A549 (cell line): ENCODE results near the gene SST.

Source experiments
- CEBPB ChIP-seq, 2 experiments: fragments of >200 bp in 1 of 2; sonication (Bioruptor Twin) in 1 of 2; formaldehyde crosslinking in 1 of 2; IDR thresholded peaks; 2 replicates each; pipeline ENCODE4 v1.6.1; 2012 to 2016
- JUNB ChIP-seq: fragments of >200 bp; sonication (Bioruptor Twin); formaldehyde crosslinking; IDR thresholded peaks from 2 replicates; pipeline ENCODE4 v1.6.1; 2016
- POLR2A ChIP-seq: IDR thresholded peaks from 2 replicates; pipeline ENCODE4 v1.6.1; 2012; ENCODE audit warnings: mild to moderate bottlenecking, low read length
- RCOR1 ChIP-seq: fragments of 150-350 bp; IDR thresholded peaks from 2 replicates; pipeline ENCODE4 v1.6.1; 2014; ENCODE audit warnings: antibody characterized with exemption, low read length, low read depth
- TF ChIP-seq, protein P1 (sequence below): fragments of >200 bp; sonication (Bioruptor Twin); formaldehyde crosslinking; IDR thresholded peaks from 3 replicates; pipeline ENCODE4 v1.5.1; 2016
- TF ChIP-seq, protein P2 (sequence below): fragments of 450-650 bp; IDR thresholded peaks from 2 replicates; pipeline ENCODE4 v1.6.1; 2014; ENCODE audit warnings: antibody characterized with exemption
- TF ChIP-seq, protein P3 (sequence below): IDR thresholded peaks from 2 replicates; pipeline ENCODE4 v1.6.1; 2012
- TF ChIP-seq, protein P4 (sequence below): fragments of 200-600 bp; sonication (generic); IDR thresholded peaks from 2 replicates; pipeline ENCODE4 v1.6.1; 2016; ENCODE audit warnings: antibody characterized with exemption, mild to moderate bottlenecking, moderate library complexity

DNA sequence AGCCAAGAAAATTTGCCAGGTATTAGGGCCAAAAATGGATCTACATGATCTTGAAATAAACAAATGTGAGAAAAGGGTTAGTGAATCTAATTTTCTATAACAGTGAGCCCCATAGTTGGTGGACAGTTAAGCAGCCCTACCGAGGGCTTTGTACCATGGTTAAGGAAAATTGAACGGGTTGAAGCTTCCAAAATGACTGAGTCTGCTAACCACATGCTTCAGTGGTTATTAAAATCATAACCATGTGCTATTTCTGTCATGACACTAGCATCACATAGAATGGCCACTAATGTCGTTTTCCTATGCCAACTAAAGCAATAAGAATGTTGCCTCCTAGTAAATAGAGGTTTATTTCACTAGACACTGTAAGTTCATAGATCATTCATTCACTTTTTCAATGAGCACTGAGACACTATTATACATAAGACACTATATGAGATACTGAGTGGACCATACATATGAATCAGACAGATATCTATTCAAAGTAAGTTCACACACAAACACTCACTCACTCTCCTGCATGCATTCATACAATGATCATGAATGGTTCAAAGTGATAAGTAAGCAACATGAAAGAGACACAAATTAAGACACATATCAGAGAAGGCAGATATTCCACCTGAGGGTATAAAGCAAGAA is 4.3 kb downstream of the SST start:
- TF ChIP-seq, protein P1, sequence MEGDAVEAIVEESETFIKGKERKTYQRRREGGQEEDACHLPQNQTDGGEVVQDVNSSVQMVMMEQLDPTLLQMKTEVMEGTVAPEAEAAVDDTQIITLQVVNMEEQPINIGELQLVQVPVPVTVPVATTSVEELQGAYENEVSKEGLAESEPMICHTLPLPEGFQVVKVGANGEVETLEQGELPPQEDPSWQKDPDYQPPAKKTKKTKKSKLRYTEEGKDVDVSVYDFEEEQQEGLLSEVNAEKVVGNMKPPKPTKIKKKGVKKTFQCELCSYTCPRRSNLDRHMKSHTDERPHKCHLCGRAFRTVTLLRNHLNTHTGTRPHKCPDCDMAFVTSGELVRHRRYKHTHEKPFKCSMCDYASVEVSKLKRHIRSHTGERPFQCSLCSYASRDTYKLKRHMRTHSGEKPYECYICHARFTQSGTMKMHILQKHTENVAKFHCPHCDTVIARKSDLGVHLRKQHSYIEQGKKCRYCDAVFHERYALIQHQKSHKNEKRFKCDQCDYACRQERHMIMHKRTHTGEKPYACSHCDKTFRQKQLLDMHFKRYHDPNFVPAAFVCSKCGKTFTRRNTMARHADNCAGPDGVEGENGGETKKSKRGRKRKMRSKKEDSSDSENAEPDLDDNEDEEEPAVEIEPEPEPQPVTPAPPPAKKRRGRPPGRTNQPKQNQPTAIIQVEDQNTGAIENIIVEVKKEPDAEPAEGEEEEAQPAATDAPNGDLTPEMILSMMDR: no peak
- TF ChIP-seq, protein P2, sequence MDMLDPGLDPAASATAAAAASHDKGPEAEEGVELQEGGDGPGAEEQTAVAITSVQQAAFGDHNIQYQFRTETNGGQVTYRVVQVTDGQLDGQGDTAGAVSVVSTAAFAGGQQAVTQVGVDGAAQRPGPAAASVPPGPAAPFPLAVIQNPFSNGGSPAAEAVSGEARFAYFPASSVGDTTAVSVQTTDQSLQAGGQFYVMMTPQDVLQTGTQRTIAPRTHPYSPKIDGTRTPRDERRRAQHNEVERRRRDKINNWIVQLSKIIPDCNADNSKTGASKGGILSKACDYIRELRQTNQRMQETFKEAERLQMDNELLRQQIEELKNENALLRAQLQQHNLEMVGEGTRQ: no peak
- TF ChIP-seq POLR2A: no peak
- TF ChIP-seq, protein P3, sequence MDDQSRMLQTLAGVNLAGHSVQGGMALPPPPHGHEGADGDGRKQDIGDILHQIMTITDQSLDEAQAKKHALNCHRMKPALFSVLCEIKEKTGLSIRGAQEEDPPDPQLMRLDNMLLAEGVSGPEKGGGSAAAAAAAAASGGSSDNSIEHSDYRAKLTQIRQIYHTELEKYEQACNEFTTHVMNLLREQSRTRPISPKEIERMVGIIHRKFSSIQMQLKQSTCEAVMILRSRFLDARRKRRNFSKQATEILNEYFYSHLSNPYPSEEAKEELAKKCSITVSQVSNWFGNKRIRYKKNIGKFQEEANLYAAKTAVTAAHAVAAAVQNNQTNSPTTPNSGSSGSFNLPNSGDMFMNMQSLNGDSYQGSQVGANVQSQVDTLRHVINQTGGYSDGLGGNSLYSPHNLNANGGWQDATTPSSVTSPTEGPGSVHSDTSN: no peak
- TF ChIP-seq, protein P4, sequence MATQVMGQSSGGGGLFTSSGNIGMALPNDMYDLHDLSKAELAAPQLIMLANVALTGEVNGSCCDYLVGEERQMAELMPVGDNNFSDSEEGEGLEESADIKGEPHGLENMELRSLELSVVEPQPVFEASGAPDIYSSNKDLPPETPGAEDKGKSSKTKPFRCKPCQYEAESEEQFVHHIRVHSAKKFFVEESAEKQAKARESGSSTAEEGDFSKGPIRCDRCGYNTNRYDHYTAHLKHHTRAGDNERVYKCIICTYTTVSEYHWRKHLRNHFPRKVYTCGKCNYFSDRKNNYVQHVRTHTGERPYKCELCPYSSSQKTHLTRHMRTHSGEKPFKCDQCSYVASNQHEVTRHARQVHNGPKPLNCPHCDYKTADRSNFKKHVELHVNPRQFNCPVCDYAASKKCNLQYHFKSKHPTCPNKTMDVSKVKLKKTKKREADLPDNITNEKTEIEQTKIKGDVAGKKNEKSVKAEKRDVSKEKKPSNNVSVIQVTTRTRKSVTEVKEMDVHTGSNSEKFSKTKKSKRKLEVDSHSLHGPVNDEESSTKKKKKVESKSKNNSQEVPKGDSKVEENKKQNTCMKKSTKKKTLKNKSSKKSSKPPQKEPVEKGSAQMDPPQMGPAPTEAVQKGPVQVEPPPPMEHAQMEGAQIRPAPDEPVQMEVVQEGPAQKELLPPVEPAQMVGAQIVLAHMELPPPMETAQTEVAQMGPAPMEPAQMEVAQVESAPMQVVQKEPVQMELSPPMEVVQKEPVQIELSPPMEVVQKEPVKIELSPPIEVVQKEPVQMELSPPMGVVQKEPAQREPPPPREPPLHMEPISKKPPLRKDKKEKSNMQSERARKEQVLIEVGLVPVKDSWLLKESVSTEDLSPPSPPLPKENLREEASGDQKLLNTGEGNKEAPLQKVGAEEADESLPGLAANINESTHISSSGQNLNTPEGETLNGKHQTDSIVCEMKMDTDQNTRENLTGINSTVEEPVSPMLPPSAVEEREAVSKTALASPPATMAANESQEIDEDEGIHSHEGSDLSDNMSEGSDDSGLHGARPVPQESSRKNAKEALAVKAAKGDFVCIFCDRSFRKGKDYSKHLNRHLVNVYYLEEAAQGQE: no peak
- no peak for TF ChIP-seq JUNB
- no peak for TF ChIP-seq RCOR1
- no peak for TF ChIP-seq CEBPB (IDR thresholded peaks at IDR 0.05)
